ENCODE measurements around the gene SMARCB1.

DNA sequence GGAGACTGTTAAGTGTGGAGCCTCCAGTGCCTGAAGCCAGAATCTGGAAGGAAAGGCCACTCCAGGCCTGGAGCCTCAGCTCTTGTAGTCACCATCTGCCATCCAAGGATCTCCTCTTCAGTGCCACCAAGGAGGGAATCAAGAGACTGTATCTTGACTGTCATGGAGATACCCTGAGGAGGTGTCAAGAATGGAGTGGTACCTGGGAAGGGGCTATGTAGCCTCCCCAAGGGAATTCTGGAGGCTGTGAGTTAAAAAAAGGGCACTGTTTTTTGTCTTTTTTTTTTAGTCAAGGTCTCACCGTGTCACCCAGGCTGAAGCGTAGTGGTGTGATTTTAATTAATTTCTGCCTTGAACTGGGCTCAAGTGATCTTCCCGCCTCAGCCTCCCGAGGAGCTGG is 27.2 kb upstream of the SMARCB1 start:
- no peak for TF ChIP-seq POLR2AphosphoS5 (IDR thresholded peaks at IDR 0.05)
- TF ChIP-seq, protein P1, sequence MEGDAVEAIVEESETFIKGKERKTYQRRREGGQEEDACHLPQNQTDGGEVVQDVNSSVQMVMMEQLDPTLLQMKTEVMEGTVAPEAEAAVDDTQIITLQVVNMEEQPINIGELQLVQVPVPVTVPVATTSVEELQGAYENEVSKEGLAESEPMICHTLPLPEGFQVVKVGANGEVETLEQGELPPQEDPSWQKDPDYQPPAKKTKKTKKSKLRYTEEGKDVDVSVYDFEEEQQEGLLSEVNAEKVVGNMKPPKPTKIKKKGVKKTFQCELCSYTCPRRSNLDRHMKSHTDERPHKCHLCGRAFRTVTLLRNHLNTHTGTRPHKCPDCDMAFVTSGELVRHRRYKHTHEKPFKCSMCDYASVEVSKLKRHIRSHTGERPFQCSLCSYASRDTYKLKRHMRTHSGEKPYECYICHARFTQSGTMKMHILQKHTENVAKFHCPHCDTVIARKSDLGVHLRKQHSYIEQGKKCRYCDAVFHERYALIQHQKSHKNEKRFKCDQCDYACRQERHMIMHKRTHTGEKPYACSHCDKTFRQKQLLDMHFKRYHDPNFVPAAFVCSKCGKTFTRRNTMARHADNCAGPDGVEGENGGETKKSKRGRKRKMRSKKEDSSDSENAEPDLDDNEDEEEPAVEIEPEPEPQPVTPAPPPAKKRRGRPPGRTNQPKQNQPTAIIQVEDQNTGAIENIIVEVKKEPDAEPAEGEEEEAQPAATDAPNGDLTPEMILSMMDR (IDR thresholded peaks at IDR 0.05): no peak
